ENCODE data around the gene BTN1A1.

Gene BTN1A1, protein sequence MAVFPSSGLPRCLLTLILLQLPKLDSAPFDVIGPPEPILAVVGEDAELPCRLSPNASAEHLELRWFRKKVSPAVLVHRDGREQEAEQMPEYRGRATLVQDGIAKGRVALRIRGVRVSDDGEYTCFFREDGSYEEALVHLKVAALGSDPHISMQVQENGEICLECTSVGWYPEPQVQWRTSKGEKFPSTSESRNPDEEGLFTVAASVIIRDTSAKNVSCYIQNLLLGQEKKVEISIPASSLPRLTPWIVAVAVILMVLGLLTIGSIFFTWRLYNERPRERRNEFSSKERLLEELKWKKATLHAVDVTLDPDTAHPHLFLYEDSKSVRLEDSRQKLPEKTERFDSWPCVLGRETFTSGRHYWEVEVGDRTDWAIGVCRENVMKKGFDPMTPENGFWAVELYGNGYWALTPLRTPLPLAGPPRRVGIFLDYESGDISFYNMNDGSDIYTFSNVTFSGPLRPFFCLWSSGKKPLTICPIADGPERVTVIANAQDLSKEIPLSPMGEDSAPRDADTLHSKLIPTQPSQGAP

DNA sequence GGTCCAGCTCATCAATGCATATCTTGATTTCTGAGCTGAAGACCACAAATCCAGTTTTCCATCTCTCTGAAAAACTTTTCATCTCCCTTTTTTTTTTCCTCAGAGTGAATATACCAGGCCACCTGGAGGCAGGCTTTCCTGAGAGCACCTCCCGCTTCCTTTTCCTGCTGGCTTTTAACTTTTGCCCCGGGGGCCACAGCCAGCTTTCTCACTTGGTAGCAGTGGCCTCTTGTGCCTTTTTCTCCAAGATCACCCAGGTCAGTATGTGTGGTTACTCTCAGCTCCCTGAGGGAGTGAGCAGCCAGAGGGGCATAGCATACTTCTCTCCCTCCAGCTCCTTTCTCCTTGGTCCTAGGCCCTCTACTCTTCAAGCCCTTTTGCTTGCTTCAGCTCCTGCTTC is at the start of gene BTN1A1:
Gene BTN1A1 (plus strand): TSS at position 202 of the 400 bp plus-strand sequence. CDS start 984 bp downstream, outside the sequence.
- TF ChIP-seq TOX (CRISPR knock-in tag; IDR thresholded peaks at IDR 0.05; ENCODE audit: borderline replicate concordance) (no peak), TCF4 (CRISPR knock-in tag; IDR thresholded peaks at IDR 0.05; ENCODE audit: borderline replicate concordance) (no peak), ZNF565 (CRISPR knock-in tag; conservative IDR thresholded peaks at IDR 0.05; ENCODE audit: low read depth) (no peak), ZNF8 (CRISPR knock-in tag; IDR thresholded peaks at IDR 0.05) (no peak), ZFP3 (CRISPR knock-in tag; IDR thresholded peaks at IDR 0.05) (no peak)
- no peak for ATAC-seq

- no peak for ATAC-seq
- TF ChIP-seq ZFP3 (CRISPR knock-in tag; IDR thresholded peaks at IDR 0.05) (no peak), GLIS3 (CRISPR knock-in tag; IDR thresholded peaks at IDR 0.05) (no peak), ISL1 (CRISPR knock-in tag; IDR thresholded peaks at IDR 0.05) (no peak), POU6F1 (CRISPR knock-in tag; IDR thresholded peaks at IDR 0.05; ENCODE audit: borderline replicate concordance, low read depth) (no peak), TCF4 (CRISPR knock-in tag; IDR thresholded peaks at IDR 0.05; ENCODE audit: borderline replicate concordance) (no peak), ESRRG (CRISPR knock-in tag; IDR thresholded peaks at IDR 0.05) (no peak), ZFP30 (CRISPR knock-in tag; IDR thresholded peaks at IDR 0.05) (no peak), CSDC2 (CRISPR knock-in tag; IDR thresholded peaks at IDR 0.05) (no peak), PPARA (CRISPR knock-in tag; IDR thresholded peaks at IDR 0.05; ENCODE audit: borderline replicate concordance) (no peak), BACH2 (CRISPR knock-in tag; IDR thresholded peaks at IDR 0.05; ENCODE audit: borderline replicate concordance) (no peak), TOX (CRISPR knock-in tag; IDR thresholded peaks at IDR 0.05; ENCODE audit: borderline replicate concordance) (no peak), PATZ1 (CRISPR knock-in tag; IDR thresholded peaks at IDR 0.05; ENCODE audit: borderline replicate concordance) (no peak), ZNF8 (CRISPR knock-in tag; IDR thresholded peaks at IDR 0.05) (no peak), ARNTL (CRISPR knock-in tag; IDR thresholded peaks at IDR 0.05; ENCODE audit: borderline replicate concordance, low read depth) (no peak), ZNF565 (CRISPR knock-in tag; conservative IDR thresholded peaks at IDR 0.05; ENCODE audit: low read depth) (no peak), RARB (CRISPR knock-in tag; IDR thresholded peaks at IDR 0.05) (no peak), OSR1 (CRISPR knock-in tag; IDR thresholded peaks at IDR 0.05) (no peak), TSHZ2 (CRISPR knock-in tag; IDR thresholded peaks at IDR 0.05) (no peak)
- TF ChIP-seq, protein P1, sequence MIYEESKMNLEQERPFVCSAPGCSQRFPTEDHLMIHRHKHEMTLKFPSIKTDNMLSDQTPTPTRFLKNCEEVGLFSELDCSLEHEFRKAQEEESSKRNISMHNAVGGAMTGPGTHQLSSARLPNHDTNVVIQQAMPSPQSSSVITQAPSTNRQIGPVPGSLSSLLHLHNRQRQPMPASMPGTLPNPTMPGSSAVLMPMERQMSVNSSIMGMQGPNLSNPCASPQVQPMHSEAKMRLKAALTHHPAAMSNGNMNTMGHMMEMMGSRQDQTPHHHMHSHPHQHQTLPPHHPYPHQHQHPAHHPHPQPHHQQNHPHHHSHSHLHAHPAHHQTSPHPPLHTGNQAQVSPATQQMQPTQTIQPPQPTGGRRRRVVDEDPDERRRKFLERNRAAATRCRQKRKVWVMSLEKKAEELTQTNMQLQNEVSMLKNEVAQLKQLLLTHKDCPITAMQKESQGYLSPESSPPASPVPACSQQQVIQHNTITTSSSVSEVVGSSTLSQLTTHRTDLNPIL (CRISPR knock-in tag; IDR thresholded peaks at IDR 0.05; ENCODE audit: low read depth), result no peak
- TF ChIP-seq, protein P2, sequence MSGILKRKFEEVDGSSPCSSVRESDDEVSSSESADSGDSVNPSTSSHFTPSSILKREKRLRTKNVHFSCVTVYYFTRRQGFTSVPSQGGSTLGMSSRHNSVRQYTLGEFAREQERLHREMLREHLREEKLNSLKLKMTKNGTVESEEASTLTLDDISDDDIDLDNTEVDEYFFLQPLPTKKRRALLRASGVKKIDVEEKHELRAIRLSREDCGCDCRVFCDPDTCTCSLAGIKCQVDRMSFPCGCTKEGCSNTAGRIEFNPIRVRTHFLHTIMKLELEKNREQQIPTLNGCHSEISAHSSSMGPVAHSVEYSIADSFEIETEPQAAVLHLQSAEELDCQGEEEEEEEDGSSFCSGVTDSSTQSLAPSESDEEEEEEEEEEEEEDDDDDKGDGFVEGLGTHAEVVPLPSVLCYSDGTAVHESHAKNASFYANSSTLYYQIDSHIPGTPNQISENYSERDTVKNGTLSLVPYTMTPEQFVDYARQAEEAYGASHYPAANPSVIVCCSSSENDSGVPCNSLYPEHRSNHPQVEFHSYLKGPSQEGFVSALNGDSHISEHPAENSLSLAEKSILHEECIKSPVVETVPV (CRISPR knock-in tag; IDR thresholded peaks at IDR 0.05), result no peak
Measured at GRCh38 chr6:26452631-26453235, 47.4 kb upstream of the BTN1A1 start.
